LNCAP (cell line): Measurements from ENCODE around the gene MPHOSPH8.

Experiments used
- TF ChIP-seq, protein P1 (sequence below): fragments of 450-650 bp; IDR thresholded peaks from 2 replicates; pipeline ENCODE4 v1.5.1; 2017; ENCODE audit warnings: mild to moderate bottlenecking

Gene MPHOSPH8

DNA sequence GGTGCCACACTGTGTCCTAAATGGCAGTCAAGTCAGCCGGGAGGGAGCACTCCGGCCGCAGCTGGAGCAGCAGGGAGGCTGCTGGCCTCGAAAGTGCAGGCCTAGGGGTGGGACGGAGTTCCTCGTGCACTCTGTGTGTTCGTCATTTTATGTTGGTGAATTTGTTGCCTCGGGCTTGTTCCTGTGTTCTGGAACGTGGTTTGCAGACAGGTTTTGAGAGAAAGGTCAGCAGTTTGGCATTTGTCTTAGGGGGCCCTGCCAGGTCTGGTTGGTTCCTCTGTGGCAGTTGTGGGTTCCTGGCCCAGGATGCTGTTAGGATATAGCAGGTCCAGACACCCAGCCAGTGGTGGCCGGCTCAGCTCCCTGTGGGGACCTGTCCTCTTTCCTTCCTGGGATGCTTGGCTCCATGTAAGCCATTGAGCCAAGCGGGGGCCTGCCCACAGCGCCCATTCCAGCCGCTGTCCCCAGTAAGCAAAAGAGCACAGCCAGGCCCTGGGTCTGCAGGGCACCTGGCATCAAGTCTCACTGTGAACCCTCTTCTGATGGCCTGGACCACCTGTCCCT, 30.0 kb downstream of the MPHOSPH8 start:
- TF ChIP-seq, protein P1, sequence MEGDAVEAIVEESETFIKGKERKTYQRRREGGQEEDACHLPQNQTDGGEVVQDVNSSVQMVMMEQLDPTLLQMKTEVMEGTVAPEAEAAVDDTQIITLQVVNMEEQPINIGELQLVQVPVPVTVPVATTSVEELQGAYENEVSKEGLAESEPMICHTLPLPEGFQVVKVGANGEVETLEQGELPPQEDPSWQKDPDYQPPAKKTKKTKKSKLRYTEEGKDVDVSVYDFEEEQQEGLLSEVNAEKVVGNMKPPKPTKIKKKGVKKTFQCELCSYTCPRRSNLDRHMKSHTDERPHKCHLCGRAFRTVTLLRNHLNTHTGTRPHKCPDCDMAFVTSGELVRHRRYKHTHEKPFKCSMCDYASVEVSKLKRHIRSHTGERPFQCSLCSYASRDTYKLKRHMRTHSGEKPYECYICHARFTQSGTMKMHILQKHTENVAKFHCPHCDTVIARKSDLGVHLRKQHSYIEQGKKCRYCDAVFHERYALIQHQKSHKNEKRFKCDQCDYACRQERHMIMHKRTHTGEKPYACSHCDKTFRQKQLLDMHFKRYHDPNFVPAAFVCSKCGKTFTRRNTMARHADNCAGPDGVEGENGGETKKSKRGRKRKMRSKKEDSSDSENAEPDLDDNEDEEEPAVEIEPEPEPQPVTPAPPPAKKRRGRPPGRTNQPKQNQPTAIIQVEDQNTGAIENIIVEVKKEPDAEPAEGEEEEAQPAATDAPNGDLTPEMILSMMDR, result no peak

DNA sequence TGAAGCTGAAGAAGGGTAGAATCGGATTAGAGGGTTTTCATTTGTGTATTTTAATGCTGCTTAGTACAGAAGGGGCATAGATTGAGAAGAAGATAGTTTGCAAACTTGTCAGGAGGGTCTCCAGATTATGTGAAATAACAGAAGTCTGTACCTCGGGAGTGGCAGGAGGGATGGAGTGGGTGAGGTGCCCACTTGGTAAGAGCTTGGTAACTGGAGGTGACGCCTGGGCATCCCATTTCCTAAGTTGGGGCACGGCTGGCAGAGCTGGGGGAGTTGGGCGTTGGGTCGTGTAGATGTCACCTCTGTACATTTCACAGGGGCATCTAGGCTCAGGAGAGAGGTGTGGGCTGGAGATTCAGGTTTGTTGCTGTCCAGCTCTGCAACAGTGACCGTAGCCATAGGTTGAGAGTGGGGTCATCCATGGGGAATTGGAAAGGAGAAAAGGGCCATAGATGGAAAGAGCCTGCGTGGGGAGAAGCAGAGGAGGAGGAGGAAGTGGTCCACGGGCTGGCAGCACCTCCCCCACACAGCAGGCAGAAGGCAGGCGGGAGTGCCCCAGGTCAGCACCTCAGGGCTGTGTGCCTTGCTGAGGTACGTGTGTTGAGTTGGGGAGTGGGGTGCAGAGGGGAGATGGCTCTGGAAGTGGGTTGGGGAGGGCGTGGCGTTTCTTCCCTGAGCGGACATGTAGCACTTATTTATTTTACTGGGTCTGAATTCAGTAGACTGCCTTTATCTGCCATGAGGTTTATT, 31.2 kb downstream of the MPHOSPH8 start:
- TF ChIP-seq, protein P1, result no peak

DNA sequence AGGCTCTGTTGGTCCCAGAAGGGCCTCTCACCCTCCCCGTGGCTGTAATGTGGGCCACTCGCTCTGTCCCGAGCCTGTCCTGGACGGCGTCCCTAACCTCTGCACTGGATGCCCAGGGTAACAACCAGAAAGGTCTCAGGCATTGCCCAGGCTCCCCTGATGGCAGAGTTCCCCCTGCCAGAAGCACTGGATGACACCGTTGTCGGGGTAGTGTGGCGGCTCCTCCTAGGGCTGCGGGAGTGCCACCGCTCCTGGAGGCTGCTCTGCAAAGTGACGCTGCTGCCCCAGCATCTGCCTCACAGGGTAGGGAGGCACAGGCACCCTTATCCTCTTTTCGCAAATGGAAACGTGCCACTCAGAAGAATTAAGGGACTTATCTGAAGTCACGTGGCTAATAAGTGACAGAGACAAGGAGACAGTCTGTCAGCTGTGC, 32.0 kb downstream of the MPHOSPH8 start:
- TF ChIP-seq, protein P1, result no peak

- TF ChIP-seq, protein P1, result no peak
These were observed 35.3 kb downstream of the MPHOSPH8 start for GRCh38 chr13:19668778-19669177.

DNA sequence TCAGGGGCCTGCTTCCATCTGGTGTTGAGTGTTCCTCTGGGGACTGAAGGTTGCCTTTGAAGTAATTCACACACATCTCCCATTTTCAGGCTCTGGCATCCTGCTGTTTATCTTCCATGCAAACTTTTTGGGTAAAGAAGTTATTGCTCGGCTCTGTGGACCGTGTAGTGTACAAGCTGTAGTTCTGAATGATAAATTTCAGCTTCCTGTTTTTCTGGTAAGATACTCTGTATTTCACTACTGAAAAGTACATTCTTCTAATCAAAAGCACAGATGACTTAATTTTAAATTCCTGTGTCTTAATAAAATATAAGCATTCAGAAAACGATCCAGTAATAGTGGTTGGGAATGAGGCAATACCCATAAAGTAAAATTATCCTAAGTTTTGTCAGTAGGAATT, 36.7 kb downstream of the MPHOSPH8 start:
- TF ChIP-seq, protein P1, result no peak

GRCh38 chr13:19672990-19673389, 39.5 kb downstream of the MPHOSPH8 start:
- TF ChIP-seq, protein P1, result no peak

GRCh38 chr13:19673473-19674430, 40.3 kb downstream of the MPHOSPH8 start:
- TF ChIP-seq, protein P1, result no peak
